Ammon's horn (tissue), 1 donor: ENCODE measurements around the gene FALEC.
A peak's percentile ranks its signal among the peaks of the same experiment; 100 is the strongest.

Experiments
- DNase-seq: peaks from one replicate; pipeline ENCODE4 v3.0.0-alpha.2; 2016; ENCODE audit warnings: low spot score

The FALEC gene

GRCh38 chr1:150545486-150546032, 30.0 kb downstream of the FALEC start:
- DNase-seq = no peak

- no peak for DNase-seq
Observed at GRCh38 chr1:150546294-150546937, 30.9 kb downstream of the FALEC start.

GRCh38 chr1:150548324-150548631, 32.7 kb downstream of the FALEC start:
- DNase-seq = no peak

GRCh38 chr1:150548632-150549495, 33.3 kb downstream of the FALEC start, which contains the start of gene ADAMTSL4:
Gene ADAMTSL4 (plus strand): TSS chr1:150549408. CDS start chr1:150552289, 2,881 bp downstream.
- DNase-seq = no peak

GRCh38 chr1:150549496-150550221, 34.1 kb downstream of the FALEC start:
- DNase-seq = no peak

GRCh38 chr1:150550222-150551050, 34.9 kb downstream of the FALEC start:
- DNase-seq = no peak

- no peak for DNase-seq
Observed at GRCh38 chr1:150551051-150551783, 35.7 kb downstream of the FALEC start.

GRCh38 chr1:150551784-150552127, 36.2 kb downstream of the FALEC start:
- no peak for DNase-seq

- peak; percentile 77 for DNase-seq
Observed at GRCh38 chr1:150552128-150552910, 36.8 kb downstream of the FALEC start.

GRCh38 chr1:150552911-150553289, 37.3 kb downstream of the FALEC start:
- no peak for DNase-seq

- DNase-seq = no peak
Observed at GRCh38 chr1:150553392-150554085, 38.0 kb downstream of the FALEC start.

GRCh38 chr1:150554086-150554452, 38.5 kb downstream of the FALEC start:
- no peak for DNase-seq

- no peak for DNase-seq
Observed at GRCh38 chr1:150555198-150555970, 39.8 kb downstream of the FALEC start.

- DNase-seq = no peak
Observed at GRCh38 chr1:150555971-150556865, 40.7 kb downstream of the FALEC start.

GRCh38 chr1:150557065-150557600, 41.6 kb downstream of the FALEC start:
- no peak for DNase-seq

GRCh38 chr1:150557813-150558212, 42.3 kb downstream of the FALEC start:
- DNase-seq = no peak

GRCh38 chr1:150558303-150558704, 42.8 kb downstream of the FALEC start:
- no peak for DNase-seq
